Pancreas (tissue), 10 donors: ENCODE data around the gene AMDHD1. TPM values are rescaled to one million over a fixed set of nuclear protein-coding genes. Genes with fewer than 3 reads are reported as not detected.

Experiments used
- ATAC-seq, 4 donors: fragments of 200-7000 bp; cut with Tn5 transposase; one replicate each; pipeline versions ENCODE4 v1.8.0 to v1.9.1; 2020; ENCODE audit warnings: mild to moderate bottlenecking in 4 of 4, moderate library complexity in 4 of 4
- DNase-seq, 6 donors: peaks; one replicate each; pipeline ENCODE4 v3.0.0-alpha.2; 2020
- FAIRE-seq: peaks from 2 replicates; lab custom pipeline; 2012; peaks lifted over from hg19 to GRCh38; lab: Jason Lieb, UNC
- H3K27ac ChIP-seq, 4 donors: fragments of 200-600 bp; sonication (generic); 1 replicate in 3 of 4; 2 replicates in 1 of 4; pipeline versions ENCODE4 v1.5.0 to v1.8.0; 2020
- H3K27me3 ChIP-seq, 4 donors: fragments of 200-600 bp; one replicate each; pipeline ENCODE4 v1.8.0; 2021
- H3K36me3 ChIP-seq, 3 donors: fragments of 200-600 bp; sonication (generic) in 1 of 3; one replicate each; pipeline versions ENCODE4 v1.5.0 to v1.8.0; 2020 to 2021
- H3K4me1 ChIP-seq, 3 donors: fragments of 200-600 bp; one replicate each; pipeline ENCODE4 v1.8.0; 2021
- H3K4me3 ChIP-seq, 4 donors: fragments of 200-600 bp; sonication (generic) in 2 of 4; one replicate each; pipeline versions ENCODE4 v1.5.0 to v1.8.0; 2020 to 2021
- H3K9me3 ChIP-seq, 4 donors: fragments of 200-600 bp; one replicate each; pipeline ENCODE4 v1.8.0; 2021
- CTCF ChIP-seq, 4 donors: fragments of 200-600 bp; sonication (generic) in 3 of 4; IDR thresholded peaks; one replicate each; pipeline versions ENCODE4 v1.5.0 to v1.8.0; 2021; ENCODE audit warnings: antibody characterized with exemption in 4 of 4
- WGBS, 2 donors: extraction: QIAGEN DNeasy Blood & Tissue Kit; methylation state at CpG; one replicate each; pipeline ENCODE4 v1.1.7; 2013; 5-methylcytosine and 5-hydroxymethylcytosine counted together
- intact Hi-C, 3 donors: fragments of 100-400 bp; cut with DNase I; formaldehyde crosslinking; loops; one replicate each; pipeline versions ENCODE4 v1.11.1 to v1.14.2; 2022
- polyA plus RNA-seq, 2 donors: library from polyadenylated mRNA; stranded (reverse); fragments of 200-250 nt; gene quantifications; one replicate each; pipeline ENCODE4 v1.2.3, GENCODE V29; 2013
- total RNA-seq, 6 donors: library from RNA; stranded (reverse); fragmentation: NEBNext Ultra II Directional in 4 of 6; extraction: Animal tissue kit (Norgen Biotek cat#: 25700) in 4 of 6; gene quantifications; one replicate each; pipeline versions ENCODE4 v1.2.1 to v1.2.4, GENCODE V29; 2021 to 2023
- donor health status: healthy with polysubstance abuse.
- donor health status: DM: no; HTN: no; CAD: no; lungs with moderate emphysema.
- donor health status: DM: no; HTN: no; CAD: no.
- donor health status: control.
- donor health status: control.
- donor health status: Bipolar disorder and iron deficiency.
- donor health status: DM: yes; HTN: yes; CAD: no.
- donor health status: DM: no; HTN: no; CAD: no.
- donor health status: DM: no; HTN: no; CAD: no.
- donor health status: DM: yes; HTN: yes; CAD: no.

AMDHD1 gene
- total and polyA plus RNA-seq, 8 donors: 0.55 to 1.8 (median 0.97) TPM

- DNase-seq: no peak
- FAIRE-seq: no peak
- TF ChIP-seq CTCF (IDR thresholded peaks at IDR 0.05): no peak
- H3K9me3 ChIP-seq: no peaks in the 10 kb centered on the region
- no peaks in the 10 kb centered on the region for H3K4me1 ChIP-seq
- no peaks in the 10 kb centered on the region for H3K27me3 ChIP-seq
- intact Hi-C loops: no loop called here
- no peaks in the 10 kb centered on the region for H3K36me3 ChIP-seq
- H3K27ac ChIP-seq: no peak overlapping the region
- no peak for ATAC-seq
- 66 to 85% methylated on average over 1 of the region's 1 CpG for WGBS, 2 donors
- H3K4me3 ChIP-seq: no peak overlapping the region
Observed at GRCh38 chr12:95953000-95953399, 9.9 kb downstream of the AMDHD1 start.

- FAIRE-seq (no peak), DNase-seq (no peak), ATAC-seq (no peak)
- Histone ChIP-seq H3K27ac (no peak overlapping the region), H3K4me3 (no peak overlapping the region), H3K27me3 (no peaks in the 10 kb centered on the region), H3K4me1 (no peaks in the 10 kb centered on the region), H3K36me3 (no peaks in the 10 kb centered on the region), H3K9me3 (no peaks in the 10 kb centered on the region)
- no peak for TF ChIP-seq CTCF (IDR thresholded peaks at IDR 0.05)
- intact Hi-C loops: no loop called here
- 84% methylated on average over 7 of the region's 7 CpGs for WGBS, 2 donors
Observed at GRCh38 chr12:95955549-95956159, 12.5 kb downstream of the AMDHD1 start.

GRCh38 chr12:95956557-95957145 lies 13.5 kb downstream of the AMDHD1 start:
- Histone ChIP-seq H3K27ac (no peak overlapping the region), H3K36me3 (no peaks in the 10 kb centered on the region), H3K27me3 (no peaks in the 10 kb centered on the region), H3K4me3 (no peak overlapping the region), H3K4me1 (no peaks in the 10 kb centered on the region), H3K9me3 (no peaks in the 10 kb centered on the region)
- no peak for TF ChIP-seq CTCF (IDR thresholded peaks at IDR 0.05)
- 71 to 72% methylated on average over 27 of the region's 27 CpGs for WGBS, 2 donors
- intact Hi-C loops: no loop called here
- no peak for DNase-seq
- FAIRE-seq: no peak
- no peak for ATAC-seq

GRCh38 chr12:95959107-95959506 lies 16.0 kb downstream of the AMDHD1 start:
- no peak for ATAC-seq

More at GRCh38 chr12:95959107-95959506, 16.0 kb downstream of the AMDHD1 start:
- DNase-seq (no peak), FAIRE-seq (no peak)
- WGBS, 2 donors: 65 to 90% methylated on average over 1 of the region's 1 CpG
- Histone ChIP-seq H3K4me1 (no peaks in the 10 kb centered on the region), H3K27ac (no peak overlapping the region), H3K4me3 (no peak overlapping the region), H3K9me3 (no peaks in the 10 kb centered on the region), H3K27me3 (no peaks in the 10 kb centered on the region), H3K36me3 (no peaks in the 10 kb centered on the region)
- intact Hi-C loops: no loop called here
- no peak for TF ChIP-seq CTCF (IDR thresholded peaks at IDR 0.05)
